Tibial artery (tissue), 4 donors: ENCODE measurements around the gene CDH4.

Experiments used
- DNase-seq, 2 donors: peaks; one replicate each; pipeline ENCODE4 v3.0.0-alpha.2; 2019
- H3K27ac ChIP-seq, 2 donors: fragments of 200-600 bp; sonication (generic) in 1 of 2; 1 replicate in 1 of 2; 2 replicates in 1 of 2; pipeline ENCODE4 v1.5.1; 2018 to 2019; ENCODE audit warnings: mild to moderate bottlenecking in 1 of 2
- H3K27me3 ChIP-seq, 2 donors: fragments of 200-600 bp; sonication (generic) in 1 of 2; one replicate each; pipeline versions ENCODE4 v1.5.1 to v1.6.0; 2016 to 2019
- H3K36me3 ChIP-seq, 3 donors: fragments of 200-600 bp; sonication (generic) in 2 of 3; one replicate each; pipeline ENCODE4 v1.5.1; 2016 to 2019; ENCODE audit warnings: mild to moderate bottlenecking in 2 of 3
- H3K4me1 ChIP-seq, 4 donors: fragments of 200-600 bp; sonication (generic) in 2 of 4; 1 replicate in 3 of 4; 2 replicates in 1 of 4; pipeline ENCODE4 v1.5.1; 2016 to 2019
- H3K4me3 ChIP-seq, 2 donors: fragments of 200-600 bp; sonication (generic) in 1 of 2; 1 replicate in 1 of 2; 2 replicates in 1 of 2; pipeline ENCODE4 v1.5.1; 2018 to 2019; ENCODE audit warnings: mild to moderate bottlenecking in 2 of 2
- H3K9me3 ChIP-seq, 3 donors: fragments of 200-600 bp; sonication (generic) in 1 of 3; one replicate each; pipeline ENCODE4 v1.5.1; 2016 to 2019
- CTCF ChIP-seq, 2 experiments: fragments of 200-600 bp in 1 of 2; fragments of 450-650 bp in 1 of 2; IDR thresholded peaks; one replicate each; pipeline ENCODE4 v1.5.1; 2017 to 2019; ENCODE audit warnings: antibody characterized with exemption in 2 of 2, mild to moderate bottlenecking in 1 of 2, moderate library complexity in 1 of 2
- intact Hi-C: fragments of 100-400 bp; cut with DNase I; formaldehyde crosslinking; loops from one replicate; pipeline ENCODE4 v1.15.0; 2023; ENCODE audit warnings: low total_unique reads

CDH4 gene

GRCh38 chr20:61566691-61567090, 314.6 kb downstream of the CDH4 start:
- intact Hi-C loops = no loop called here
- H3K4me3 ChIP-seq = no peak overlapping the region
- peaks cover 0 to 8% of the 10 kb centered on the region in 2 donors for H3K27me3 ChIP-seq
- no peak overlapping the region for H3K27ac ChIP-seq
- no peaks in the 10 kb centered on the region for H3K4me1 ChIP-seq
- H3K9me3 ChIP-seq = no peaks in the 10 kb centered on the region
- no peak for TF ChIP-seq CTCF (IDR thresholded peaks at IDR 0.05)
- no peaks in the 10 kb centered on the region for H3K36me3 ChIP-seq
- DNase-seq = no peak

GRCh38 chr20:61567204-61567603, 315.1 kb downstream of the CDH4 start:
- TF ChIP-seq CTCF (IDR thresholded peaks at IDR 0.05) = no peak
- Histone ChIP-seq H3K4me3 (no peak overlapping the region), H3K36me3 (no peaks in the 10 kb centered on the region), H3K4me1 (no peaks in the 10 kb centered on the region), H3K27me3 (peaks cover 0 to 8% of the 10 kb centered on the region in 2 donors), H3K9me3 (no peaks in the 10 kb centered on the region), H3K27ac (no peak overlapping the region)
- no peak for DNase-seq
- intact Hi-C loops = no loop called here

- Histone ChIP-seq H3K4me3 (no peak overlapping the region), H3K27ac (no peak overlapping the region), H3K27me3 (peaks cover 0 to 15% of the 10 kb centered on the region in 2 donors), H3K4me1 (no peaks in the 10 kb centered on the region), H3K36me3 (no peaks in the 10 kb centered on the region), H3K9me3 (no peaks in the 10 kb centered on the region)
- DNase-seq = no peak
- intact Hi-C loops = no loop called here
- TF ChIP-seq CTCF (IDR thresholded peaks at IDR 0.05) = no peak
Observed at GRCh38 chr20:61569825-61570224, 317.8 kb downstream of the CDH4 start.

GRCh38 chr20:61570646-61571195, 318.7 kb downstream of the CDH4 start:
- no peak overlapping the region for H3K4me3 ChIP-seq
- H3K36me3 ChIP-seq = no peaks in the 10 kb centered on the region
- H3K4me1 ChIP-seq = no peaks in the 10 kb centered on the region
- H3K9me3 ChIP-seq = no peaks in the 10 kb centered on the region
- no peak overlapping the region for H3K27ac ChIP-seq
- intact Hi-C loops = no loop called here
- no peak for DNase-seq
- no peak for TF ChIP-seq CTCF (IDR thresholded peaks at IDR 0.05)
- peaks cover 0 to 12% of the 10 kb centered on the region in 2 donors for H3K27me3 ChIP-seq

GRCh38 chr20:61571221-61571620, 319.2 kb downstream of the CDH4 start:
- no peak for DNase-seq

More at GRCh38 chr20:61571221-61571620, 319.2 kb downstream of the CDH4 start:
- H3K27me3 ChIP-seq = peaks cover 0 to 11% of the 10 kb centered on the region in 2 donors
- no peak overlapping the region for H3K27ac ChIP-seq
- TF ChIP-seq CTCF (IDR thresholded peaks at IDR 0.05) = no peak
- no peaks in the 10 kb centered on the region for H3K9me3 ChIP-seq
- H3K4me1 ChIP-seq = no peaks in the 10 kb centered on the region
- no peaks in the 10 kb centered on the region for H3K36me3 ChIP-seq
- H3K4me3 ChIP-seq = no peak overlapping the region
- intact Hi-C loops = no loop called here
